Stomach (tissue), 9 donors: ENCODE data around the gene DNM3. TPM values are rescaled to one million over a fixed set of nuclear protein-coding genes. Genes with fewer than 3 reads are reported as not detected.
"Not testable (repeated sequence)": the region's sequence is repeated elsewhere in the genome, so short reads cannot be mapped to it uniquely, and the experiment has no call there.

Experiments
- DNase-seq, 2 donors: peaks; one replicate each; pipeline versions ENCODE4 v3.0.0 to v3.0.0-alpha.2; 2013 to 2019
- H3K27ac ChIP-seq, 5 donors: fragments of 200-600 bp in 4 of 5; sonication (generic) in 4 of 5; one replicate each; pipeline ENCODE4 v1.5.1; 2013 to 2019; ENCODE audit warnings: mild to moderate bottlenecking in 1 of 5, moderate library complexity in 1 of 5
- H3K27me3 ChIP-seq, 3 donors: fragments of 200-600 bp; sonication (generic); one replicate each; pipeline ENCODE4 v1.5.1; 2017 to 2019; ENCODE audit warnings: mixed run types in 1 of 3
- H3K36me3 ChIP-seq, 4 donors: fragments of 200-600 bp; sonication (generic); 1 replicate in 3 of 4; 2 replicates in 1 of 4; pipeline ENCODE4 v1.5.1; 2016 to 2019
- H3K4me1 ChIP-seq, 4 donors: fragments of 200-600 bp; sonication (generic); one replicate each; pipeline ENCODE4 v1.5.1; 2016 to 2019
- H3K4me3 ChIP-seq, 4 donors: fragments of 200-600 bp; sonication (generic) in 3 of 4; one replicate each; pipeline ENCODE4 v1.5.1; 2016 to 2019; ENCODE audit warnings: mild to moderate bottlenecking in 1 of 4
- H3K9me3 ChIP-seq, 4 donors: fragments of 200-600 bp; sonication (generic); one replicate each; pipeline ENCODE4 v1.5.1; 2016 to 2019
- EP300 ChIP-seq: sonication (generic); formaldehyde crosslinking; IDR thresholded peaks from one replicate; pipeline ENCODE4 v1.6.1; 2017; ENCODE audit warnings: antibody characterized with exemption
- POLR2A ChIP-seq, 4 donors: fragments of 450-650 bp; IDR thresholded peaks; one replicate each; pipeline ENCODE4 v1.6.1; 2016; ENCODE audit warnings: antibody characterized with exemption in 4 of 4, control low read depth in 2 of 4, mild to moderate bottlenecking in 1 of 4, moderate library complexity in 1 of 4
- POLR2AphosphoS5 ChIP-seq, 3 donors: sonication (generic); formaldehyde crosslinking; IDR thresholded peaks; one replicate each; pipeline ENCODE4 v1.6.1; 2016; ENCODE audit warnings: antibody characterized with exemption in 3 of 3
- WGBS, 5 donors: extraction: QIAGEN DNeasy Blood & Tissue Kit in 3 of 5; methylation state at CpG; one replicate each; pipeline versions ENCODE4 v1.1.5 to v1.1.7; 2013 to 2018; 5-methylcytosine and 5-hydroxymethylcytosine counted together
- intact Hi-C: fragments of 100-400 bp; cut with DNase I; formaldehyde crosslinking; loops from one replicate; pipeline ENCODE4 v1.15.1; 2023; ENCODE audit warnings: low total_unique reads
- polyA plus RNA-seq, 3 donors: library from polyadenylated mRNA; stranded (reverse); fragments of 200-250 nt; gene quantifications; one replicate each; pipeline ENCODE4 v1.2.3, GENCODE V29; 2013
- total RNA-seq, 5 donors: library from RNA; depleted of rRNA; stranded (reverse); fragments of >200 nt; gene quantifications; one replicate each; pipeline versions ENCODE4 v1.1.0 to v1.2.3, GENCODE V29; 2014 to 2016
- TF ChIP-seq, protein P1 (sequence below), 7 experiments: fragments of 450-650 bp in 4 of 7; fragments of 200-600 bp in 3 of 7; sonication (generic) in 3 of 7; IDR thresholded peaks; one replicate each; pipeline ENCODE4 v1.5.1; 2016 to 2019; ENCODE audit warnings: antibody characterized with exemption in 7 of 7, control low read depth in 2 of 7, mild to moderate bottlenecking in 1 of 7
- donor health status: healthy with polysubstance abuse.
- donor health status: Bipolar disorder and iron deficiency.
- donor health status: healthy.

Gene DNM3
- total and polyA plus RNA-seq, 8 donors: 0.58 to 13.8 (median 2.2) TPM

DNA sequence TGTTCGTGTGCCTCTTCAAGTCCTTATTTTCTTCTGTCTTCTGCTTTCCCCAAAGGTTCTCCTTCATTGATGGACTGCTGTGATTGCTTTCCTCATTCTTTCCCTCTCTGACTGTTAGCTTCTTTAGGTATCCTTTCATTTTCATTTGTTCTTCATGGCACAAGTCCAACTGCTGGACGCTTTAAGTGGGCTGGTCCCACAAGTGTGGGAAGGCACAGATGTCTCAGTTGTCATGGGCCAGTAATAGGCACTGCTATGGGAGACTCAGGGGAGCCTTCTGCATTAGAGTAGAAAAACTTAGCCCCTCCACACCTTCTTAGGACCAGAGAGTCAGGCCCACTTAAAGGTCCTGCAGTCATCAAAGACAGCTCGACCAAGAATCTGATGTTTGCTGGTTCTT lies 456.8 kb downstream of the DNM3 start:
- no peaks in the 10 kb centered on the region for H3K4me1 ChIP-seq
- TF ChIP-seq POLR2A (IDR thresholded peaks at IDR 0.05) (no peak), EP300 (no peak), POLR2AphosphoS5 (IDR thresholded peaks at IDR 0.05) (no peak)
- TF ChIP-seq, protein P1, sequence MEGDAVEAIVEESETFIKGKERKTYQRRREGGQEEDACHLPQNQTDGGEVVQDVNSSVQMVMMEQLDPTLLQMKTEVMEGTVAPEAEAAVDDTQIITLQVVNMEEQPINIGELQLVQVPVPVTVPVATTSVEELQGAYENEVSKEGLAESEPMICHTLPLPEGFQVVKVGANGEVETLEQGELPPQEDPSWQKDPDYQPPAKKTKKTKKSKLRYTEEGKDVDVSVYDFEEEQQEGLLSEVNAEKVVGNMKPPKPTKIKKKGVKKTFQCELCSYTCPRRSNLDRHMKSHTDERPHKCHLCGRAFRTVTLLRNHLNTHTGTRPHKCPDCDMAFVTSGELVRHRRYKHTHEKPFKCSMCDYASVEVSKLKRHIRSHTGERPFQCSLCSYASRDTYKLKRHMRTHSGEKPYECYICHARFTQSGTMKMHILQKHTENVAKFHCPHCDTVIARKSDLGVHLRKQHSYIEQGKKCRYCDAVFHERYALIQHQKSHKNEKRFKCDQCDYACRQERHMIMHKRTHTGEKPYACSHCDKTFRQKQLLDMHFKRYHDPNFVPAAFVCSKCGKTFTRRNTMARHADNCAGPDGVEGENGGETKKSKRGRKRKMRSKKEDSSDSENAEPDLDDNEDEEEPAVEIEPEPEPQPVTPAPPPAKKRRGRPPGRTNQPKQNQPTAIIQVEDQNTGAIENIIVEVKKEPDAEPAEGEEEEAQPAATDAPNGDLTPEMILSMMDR (IDR thresholded peaks at IDR 0.05): no peak
- no peaks in the 10 kb centered on the region for H3K27me3 ChIP-seq
- peaks cover 0 to 12% (median 5%) of the 10 kb centered on the region in 4 donors for H3K9me3 ChIP-seq
- H3K4me3 ChIP-seq: no peak overlapping the region
- H3K27ac ChIP-seq: no peak overlapping the region
- no peak for DNase-seq
- H3K36me3 ChIP-seq: no peaks in the 10 kb centered on the region
- intact Hi-C loops: no loop called here
- WGBS, 5 donors: 79 to 90% (median 80%) methylated on average over 3 of the region's 3 CpGs

DNA sequence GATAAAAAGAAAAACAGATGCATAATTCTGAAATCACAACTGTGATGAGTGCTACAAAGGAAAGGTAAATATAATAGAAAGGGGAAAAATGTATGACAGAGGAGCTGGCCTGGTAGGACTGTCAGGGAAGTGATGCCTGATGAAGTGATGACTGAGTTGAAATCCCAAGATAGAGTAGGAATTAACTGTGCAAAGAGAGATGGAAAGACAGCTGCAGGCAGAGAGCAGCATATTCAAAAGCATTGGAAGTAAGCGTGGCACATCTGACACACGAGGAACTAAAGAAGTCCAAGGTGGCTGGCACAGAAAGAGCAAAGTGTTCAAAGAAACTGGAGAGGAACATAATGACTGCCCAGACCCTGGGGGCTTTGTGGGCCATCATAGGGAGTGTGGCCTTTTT lies 457.6 kb downstream of the DNM3 start:
- no peaks in the 10 kb centered on the region for H3K36me3 ChIP-seq
- H3K27me3 ChIP-seq: no peaks in the 10 kb centered on the region
- H3K9me3 ChIP-seq: peaks cover 0 to 12% (median 5%) of the 10 kb centered on the region in 4 donors
- H3K4me1 ChIP-seq: no peaks in the 10 kb centered on the region
- no peak for DNase-seq
- intact Hi-C loops: no loop called here
- H3K27ac ChIP-seq: no peak overlapping the region
- no peak overlapping the region for H3K4me3 ChIP-seq
- 84 to 100% (median 90%) methylated on average over 2 of the region's 2 CpGs for WGBS, 5 donors
- TF ChIP-seq, protein P1 (IDR thresholded peaks at IDR 0.05): no peak
- TF ChIP-seq POLR2AphosphoS5 (IDR thresholded peaks at IDR 0.05) (no peak), EP300 (no peak), POLR2A (IDR thresholded peaks at IDR 0.05) (no peak)

DNA sequence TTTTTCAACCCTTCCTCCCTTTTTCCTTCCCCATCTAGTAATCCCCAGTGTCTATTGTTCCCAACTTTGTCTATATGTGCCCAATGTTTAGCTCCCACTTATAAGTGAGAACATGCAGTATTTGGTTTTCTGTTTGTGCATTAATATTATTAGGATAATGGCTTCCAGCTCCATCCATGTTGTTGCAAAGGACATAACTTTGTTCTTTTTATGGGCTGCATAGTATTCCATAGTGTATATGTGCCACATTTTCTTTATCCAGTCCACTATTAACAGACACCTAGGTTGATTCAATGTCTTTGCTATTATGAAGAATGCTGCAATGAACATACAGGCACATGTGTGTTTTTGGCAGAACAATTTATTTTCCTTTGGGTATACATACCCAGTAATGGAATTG lies 458.2 kb downstream of the DNM3 start:
- H3K36me3 ChIP-seq: no peaks in the 10 kb centered on the region
- peaks cover 0 to 12% (median 5%) of the 10 kb centered on the region in 4 donors for H3K9me3 ChIP-seq
- H3K4me3 ChIP-seq: no peak overlapping the region
- H3K4me1 ChIP-seq: no peaks in the 10 kb centered on the region
- intact Hi-C loops: no loop called here
- no peak for DNase-seq
- TF ChIP-seq EP300: no peak
- TF ChIP-seq, protein P1 (IDR thresholded peaks at IDR 0.05): no peak
- no peak for TF ChIP-seq POLR2A (IDR thresholded peaks at IDR 0.05)
- TF ChIP-seq POLR2AphosphoS5 (IDR thresholded peaks at IDR 0.05): no peak
- H3K27ac ChIP-seq: no peak overlapping the region
- no peaks in the 10 kb centered on the region for H3K27me3 ChIP-seq

DNA sequence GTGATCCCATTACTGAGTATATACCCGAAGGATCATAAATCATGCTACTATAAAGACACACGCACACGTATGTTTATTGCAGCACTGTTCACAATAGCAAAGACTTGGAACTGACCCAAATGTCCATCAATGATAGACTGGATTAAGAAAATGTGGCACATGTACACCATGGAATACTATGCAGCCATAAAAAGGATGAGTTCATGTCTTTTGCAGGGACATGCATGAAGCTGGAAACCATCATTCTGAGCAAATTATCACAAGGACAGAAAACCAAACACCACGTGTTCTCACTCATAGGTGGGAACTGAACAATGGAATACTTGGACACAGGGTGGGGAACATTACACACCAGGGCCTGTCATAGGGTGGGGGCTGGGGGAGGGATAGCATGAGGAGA lies 466.2 kb downstream of the DNM3 start:
- H3K4me3 ChIP-seq, DNase-seq, H3K9me3 ChIP-seq, H3K36me3 ChIP-seq, H3K4me1 ChIP-seq, intact Hi-C loops, H3K27ac ChIP-seq, H3K27me3 ChIP-seq: not testable (repeated sequence)
- WGBS, 5 donors: 83 to 92% (median 86%) methylated on average over 4 of the region's 4 CpGs

DNA sequence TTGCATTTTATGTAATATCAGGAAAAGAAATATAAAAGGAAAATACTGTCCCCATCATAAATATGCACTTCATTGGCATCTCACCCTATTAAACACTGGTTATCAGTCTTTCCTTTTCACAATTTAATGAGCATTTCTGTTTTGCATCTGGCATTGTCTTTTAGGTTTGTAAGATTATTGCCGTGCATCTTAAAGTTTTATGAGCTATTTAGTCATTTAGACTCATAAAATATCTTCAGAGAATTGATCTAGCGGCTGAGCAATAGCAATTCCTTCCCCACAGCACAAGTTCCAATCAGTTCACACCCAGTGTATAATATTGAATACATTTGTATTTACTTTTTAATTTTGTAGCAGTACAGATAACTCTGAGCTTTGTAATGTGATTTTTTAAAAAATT lies 466.8 kb downstream of the DNM3 start:
- no peaks in the 10 kb centered on the region for H3K36me3 ChIP-seq
- TF ChIP-seq POLR2AphosphoS5 (IDR thresholded peaks at IDR 0.05) (no peak), EP300 (no peak), POLR2A (IDR thresholded peaks at IDR 0.05) (no peak)
- TF ChIP-seq, protein P1 (IDR thresholded peaks at IDR 0.05): no peak
- no peak overlapping the region for H3K4me3 ChIP-seq
- DNase-seq: no peak
- no peaks in the 10 kb centered on the region for H3K9me3 ChIP-seq
- no peaks in the 10 kb centered on the region for H3K4me1 ChIP-seq
- no peaks in the 10 kb centered on the region for H3K27me3 ChIP-seq
- intact Hi-C loops: no loop called here
- H3K27ac ChIP-seq: no peak overlapping the region
- WGBS, 5 donors: 78 to 88% (median 81%) methylated on average over 2 of the region's 2 CpGs
